22Rv1 (cell line): ENCODE measurements around the gene TMEM30B.

Source experiments
- H3K27ac ChIP-seq: fragments of 450-650 bp; 2 replicates; pipeline ENCODE4 v1.5.1; 2017
- ZFX ChIP-seq: fragments of 450-650 bp; IDR thresholded peaks from 2 replicates; pipeline ENCODE4 v1.6.1; 2017; ENCODE audit warnings: antibody characterized with exemption, borderline replicate concordance
- TF ChIP-seq, protein P1 (sequence below): fragments of 450-650 bp; IDR thresholded peaks from 2 replicates; pipeline ENCODE4 v1.5.1; 2017; ENCODE audit warnings: mild to moderate bottlenecking

Gene TMEM30B

DNA sequence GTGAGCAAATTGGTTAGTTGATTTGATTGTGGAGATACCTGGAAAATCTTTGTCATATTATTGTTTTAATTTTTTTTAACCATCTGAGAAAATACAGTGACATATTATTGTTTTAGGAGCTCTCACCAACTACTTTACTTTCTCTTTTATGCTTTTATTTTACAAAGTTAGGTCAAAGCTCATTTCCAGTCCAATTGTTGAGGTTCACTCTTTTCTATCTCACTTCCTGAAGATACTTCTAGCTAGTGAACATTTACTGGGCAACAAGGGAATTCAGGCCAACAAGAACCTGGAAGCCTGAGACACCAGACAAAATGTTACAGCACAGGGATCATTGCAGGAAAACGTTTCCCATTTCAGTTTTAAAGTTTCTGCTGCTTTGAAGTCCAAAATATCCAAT, 3.9 kb downstream of the TMEM30B start:
- no peak overlapping the region for H3K27ac ChIP-seq
- TF ChIP-seq, protein P1, sequence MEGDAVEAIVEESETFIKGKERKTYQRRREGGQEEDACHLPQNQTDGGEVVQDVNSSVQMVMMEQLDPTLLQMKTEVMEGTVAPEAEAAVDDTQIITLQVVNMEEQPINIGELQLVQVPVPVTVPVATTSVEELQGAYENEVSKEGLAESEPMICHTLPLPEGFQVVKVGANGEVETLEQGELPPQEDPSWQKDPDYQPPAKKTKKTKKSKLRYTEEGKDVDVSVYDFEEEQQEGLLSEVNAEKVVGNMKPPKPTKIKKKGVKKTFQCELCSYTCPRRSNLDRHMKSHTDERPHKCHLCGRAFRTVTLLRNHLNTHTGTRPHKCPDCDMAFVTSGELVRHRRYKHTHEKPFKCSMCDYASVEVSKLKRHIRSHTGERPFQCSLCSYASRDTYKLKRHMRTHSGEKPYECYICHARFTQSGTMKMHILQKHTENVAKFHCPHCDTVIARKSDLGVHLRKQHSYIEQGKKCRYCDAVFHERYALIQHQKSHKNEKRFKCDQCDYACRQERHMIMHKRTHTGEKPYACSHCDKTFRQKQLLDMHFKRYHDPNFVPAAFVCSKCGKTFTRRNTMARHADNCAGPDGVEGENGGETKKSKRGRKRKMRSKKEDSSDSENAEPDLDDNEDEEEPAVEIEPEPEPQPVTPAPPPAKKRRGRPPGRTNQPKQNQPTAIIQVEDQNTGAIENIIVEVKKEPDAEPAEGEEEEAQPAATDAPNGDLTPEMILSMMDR: no peak
- no peak for TF ChIP-seq ZFX

DNA sequence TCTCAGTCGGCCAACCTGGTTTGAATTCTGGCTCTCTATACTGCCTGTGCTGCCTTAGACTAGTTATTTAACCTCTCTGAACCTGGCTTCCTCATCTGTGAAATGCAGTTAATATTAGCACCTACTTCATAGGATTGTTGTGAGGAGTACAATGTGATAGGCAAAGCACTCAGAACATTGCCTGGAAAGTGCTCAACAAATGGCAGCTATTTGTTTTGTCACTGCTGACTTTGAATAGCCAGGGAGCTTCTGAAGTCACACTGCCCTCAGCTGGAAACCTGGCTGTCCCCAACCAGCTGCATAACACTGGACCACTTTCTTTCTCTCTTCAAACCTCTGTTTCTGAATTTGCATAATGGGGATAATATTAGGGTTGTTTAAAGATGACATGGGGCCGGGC, 9.6 kb downstream of the TMEM30B start:
- TF ChIP-seq, protein P1: no peak
- TF ChIP-seq ZFX: no peak
- H3K27ac ChIP-seq: no peak overlapping the region

DNA sequence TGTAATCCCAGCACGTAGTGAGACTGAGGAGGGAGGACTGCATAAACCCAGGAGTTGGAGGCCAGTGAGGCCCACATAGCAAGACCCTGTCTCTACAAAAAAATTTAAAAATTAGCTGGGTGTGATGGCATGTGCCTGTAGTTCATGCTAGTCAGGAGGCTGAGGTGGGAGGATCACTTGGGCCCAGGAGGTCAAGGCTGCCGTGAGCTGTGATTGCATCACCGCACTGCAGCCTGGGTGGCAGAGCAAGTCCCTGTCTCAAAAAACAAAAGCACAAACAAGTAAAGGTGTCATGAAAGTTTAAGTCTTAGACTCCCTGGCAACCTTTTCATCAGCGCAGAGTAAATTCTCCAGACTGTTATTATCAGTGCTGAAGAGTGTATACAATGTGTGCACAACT, 10.4 kb downstream of the TMEM30B start:
- no peak overlapping the region for H3K27ac ChIP-seq
- no peak for TF ChIP-seq ZFX
- TF ChIP-seq, protein P1: no peak

DNA sequence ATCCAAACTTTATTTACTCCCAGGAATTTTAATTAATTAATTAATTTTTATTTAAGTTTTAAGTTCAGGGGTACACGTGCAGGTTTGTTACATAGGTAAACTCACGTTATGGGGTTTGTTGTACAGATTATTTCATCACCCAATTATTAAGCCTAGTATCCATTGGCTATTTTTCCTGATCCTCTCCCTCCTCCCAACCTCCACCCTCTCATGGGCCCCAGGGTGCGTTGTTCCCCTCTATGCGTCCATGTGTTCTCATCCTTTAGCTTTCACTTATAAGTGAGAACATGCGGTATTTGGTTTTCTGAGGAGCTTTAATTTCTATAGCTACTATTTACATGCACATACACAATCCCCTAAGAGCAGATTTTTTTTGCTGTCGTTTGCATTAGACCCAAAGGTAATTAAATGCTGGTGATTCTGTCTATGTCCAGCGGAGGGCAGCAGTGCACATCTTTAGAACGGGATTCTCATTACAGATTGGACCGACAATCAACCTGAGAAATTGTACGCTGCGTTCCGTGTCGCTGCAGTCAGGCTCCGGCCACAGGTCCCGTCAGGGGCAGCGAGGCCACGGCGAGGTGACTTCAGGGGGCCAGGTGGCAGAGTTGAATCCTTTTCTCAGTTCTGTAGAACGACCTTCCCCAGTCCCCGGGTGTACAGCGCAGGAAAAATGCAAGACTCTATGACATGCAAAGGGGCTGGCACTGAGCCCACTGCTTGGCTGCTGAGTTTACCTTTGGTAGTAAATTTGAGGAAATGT, 11.6 kb downstream of the TMEM30B start:
- no peak for TF ChIP-seq ZFX
- TF ChIP-seq, protein P1: peak; percentile 88
- no peak overlapping the region for H3K27ac ChIP-seq

DNA sequence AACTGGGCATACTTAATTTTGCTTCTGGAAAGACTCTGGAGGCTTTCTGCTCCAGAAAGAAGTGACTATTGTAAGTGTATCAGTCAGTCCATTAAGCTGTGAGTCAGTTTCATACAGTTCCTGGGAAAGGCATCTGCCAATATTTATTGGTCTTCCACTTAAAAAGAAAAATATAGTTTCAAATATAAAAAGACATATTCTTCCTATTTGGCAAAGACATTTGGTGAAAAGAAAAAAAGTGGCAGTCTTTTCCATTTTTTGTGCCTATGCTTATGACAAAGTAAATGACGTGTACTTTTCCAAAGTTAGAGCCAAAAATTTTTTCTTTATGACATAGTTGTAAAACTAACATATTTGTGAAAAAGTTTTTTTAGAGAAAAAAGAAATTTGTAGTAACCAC, 12.3 kb downstream of the TMEM30B start:
- TF ChIP-seq, protein P1: no peak
- TF ChIP-seq ZFX: no peak
- H3K27ac ChIP-seq: no peak overlapping the region

DNA sequence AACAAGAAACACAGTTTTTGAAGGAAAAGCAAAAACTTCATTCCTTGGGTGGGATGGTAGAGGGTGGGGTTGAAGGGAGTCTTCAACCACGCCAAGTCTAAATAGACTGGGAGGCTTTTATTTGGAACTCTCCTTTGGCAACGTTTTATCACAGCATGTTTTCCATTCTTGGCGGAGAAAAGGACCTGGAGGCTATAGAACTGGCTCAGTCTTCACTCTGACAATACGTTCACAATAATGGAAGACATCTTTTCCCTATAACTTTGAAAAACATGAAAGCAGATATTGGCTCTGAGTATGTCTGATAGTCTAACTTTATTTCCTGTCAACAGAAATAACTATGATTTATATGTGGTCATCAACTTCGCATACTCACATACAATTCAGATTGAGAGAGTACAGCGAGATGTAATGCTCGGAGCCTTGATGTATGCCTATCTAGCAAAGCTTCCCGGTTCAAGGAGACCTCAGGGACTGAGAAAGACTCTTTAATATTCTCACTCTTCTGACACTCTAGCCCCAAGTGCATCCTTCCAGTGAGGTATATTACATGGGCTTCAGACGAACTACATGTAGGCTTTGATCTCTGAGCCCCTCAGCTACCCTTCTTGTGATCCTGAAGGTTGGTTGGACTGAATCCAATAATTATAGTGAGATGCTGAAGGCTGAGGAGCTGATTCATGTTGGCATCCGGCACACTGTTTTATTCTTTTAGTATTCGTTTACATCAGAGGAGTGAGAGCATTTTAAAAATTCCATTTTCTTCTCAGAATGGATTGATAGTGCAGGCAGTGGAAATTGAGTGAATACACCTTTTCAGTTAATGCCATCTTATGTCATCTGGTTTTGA, 14.0 kb downstream of the TMEM30B start:
- H3K27ac ChIP-seq: no peak overlapping the region
- TF ChIP-seq, protein P1: no peak
- TF ChIP-seq ZFX: no peak

DNA sequence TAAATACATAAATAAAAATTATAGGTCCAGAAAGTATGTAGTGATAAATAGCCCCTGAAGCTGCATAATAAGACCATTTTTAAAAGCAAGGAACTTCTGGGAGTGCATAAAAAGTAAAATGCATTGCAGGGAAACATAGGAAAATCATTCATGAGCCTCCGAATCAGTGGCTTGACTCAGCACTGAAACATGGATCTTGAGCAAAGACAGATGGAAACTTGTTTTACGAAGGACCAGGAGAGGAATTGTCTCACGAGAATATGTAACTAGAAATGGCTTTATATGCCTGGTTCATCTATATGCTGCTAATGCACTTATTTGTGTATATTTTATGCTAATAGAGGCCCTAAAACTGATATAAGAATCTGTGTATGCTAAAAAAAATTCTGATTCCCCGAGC, 14.7 kb downstream of the TMEM30B start:
- H3K27ac ChIP-seq: no peak overlapping the region
- TF ChIP-seq, protein P1: no peak
- no peak for TF ChIP-seq ZFX
